Stimulated activated memory B cell treated with anti-CD40 and anti-IgM and Interleukin-4, amounts not matched to agents 10 μg/mL and 1 μg/mL and 100 μg/mL, for 72 hours (primary cell): ENCODE data around the gene MLH3.
"Not testable (repeated sequence)": the region's sequence is repeated elsewhere in the genome, so short reads cannot be mapped to it uniquely, and the experiment has no call there.

Experiments used
- ATAC-seq: fragments of 150-1000 bp; cut with Tn5 transposase; 2 replicates; pipeline ENCODE4 v1.10.0; 2021
- H3K27ac Mint-ChIP-seq: one replicate; pipeline ENCODE4 v1.8.0; 2022; ENCODE audit warnings: mild to moderate bottlenecking, mixed read lengths
- H3K27me3 Mint-ChIP-seq: one replicate; pipeline ENCODE4 v1.8.0; 2022; ENCODE audit warnings: mixed read lengths
- H3K36me3 Mint-ChIP-seq: one replicate; pipeline ENCODE4 v1.8.0; 2022; ENCODE audit warnings: mixed read lengths
- H3K4me1 Mint-ChIP-seq: one replicate; pipeline ENCODE4 v1.8.0; 2022; ENCODE audit warnings: mixed read lengths
- H3K4me3 Mint-ChIP-seq: one replicate; pipeline ENCODE4 v1.8.0; 2022; ENCODE audit warnings: mild to moderate bottlenecking, moderate library complexity, mixed read lengths
- H3K9me3 Mint-ChIP-seq: one replicate; pipeline ENCODE4 v1.8.0; 2022; ENCODE audit warnings: mixed read lengths

The MLH3 gene

DNA sequence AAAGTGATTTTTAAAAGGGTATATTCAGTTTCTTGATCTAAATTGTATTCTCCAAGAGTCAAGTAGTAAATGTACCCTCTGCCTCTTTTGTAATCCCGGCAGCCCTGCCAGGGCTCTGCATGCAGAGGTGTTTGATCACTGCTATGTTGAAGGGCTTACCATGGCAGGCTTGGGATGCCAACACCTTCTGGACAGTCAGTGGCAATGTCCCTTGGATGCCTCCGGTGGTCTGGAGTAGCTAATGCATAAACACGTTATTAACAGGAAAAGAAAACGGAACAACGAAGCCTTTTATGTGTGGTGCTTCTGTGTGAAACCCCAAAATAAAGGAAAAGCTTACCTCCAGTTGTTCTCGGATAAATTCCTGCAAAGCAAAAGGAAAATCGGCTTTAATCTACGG lies 28.6 kb downstream of the MLH3 start:
- Mint-ChIP-seq H3K9me3 (no peaks in the 10 kb centered on the region), H3K36me3 (peaks cover 29% of the 10 kb centered on the region), H3K27me3 (no peaks in the 10 kb centered on the region)

DNA sequence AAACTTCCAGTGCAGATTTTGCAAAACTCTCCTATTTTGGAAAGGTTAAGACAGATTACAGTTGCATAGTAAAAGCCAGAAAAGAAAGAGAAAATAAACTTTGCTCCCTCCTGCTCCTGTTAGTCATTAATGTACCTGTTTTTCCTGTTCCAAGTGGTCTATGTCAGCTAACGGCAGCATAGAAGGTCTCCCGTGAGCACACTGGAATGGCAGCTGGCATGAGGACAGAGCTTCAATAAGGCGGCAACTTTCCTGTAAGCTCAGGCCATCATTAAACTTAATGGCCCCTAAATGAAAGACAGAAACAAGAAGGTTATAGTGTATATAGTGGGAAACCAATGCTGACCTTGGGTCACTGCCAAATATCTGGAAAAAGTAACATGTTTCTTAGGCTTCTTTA lies 32.6 kb downstream of the MLH3 start:
- H3K4me3 Mint-ChIP-seq: no peak overlapping the region
- H3K36me3 Mint-ChIP-seq: peaks cover 46% of the 10 kb centered on the region
- ATAC-seq: no peak
- H3K4me1 Mint-ChIP-seq: no peaks in the 10 kb centered on the region
- no peaks in the 10 kb centered on the region for H3K27me3 Mint-ChIP-seq
- H3K9me3 Mint-ChIP-seq: no peaks in the 10 kb centered on the region
- no peak overlapping the region for H3K27ac Mint-ChIP-seq

More for the DNA sequence above, 28.6 kb downstream of the MLH3 start:
- Mint-ChIP-seq H3K4me3 (no peak overlapping the region), H3K27ac (no peak overlapping the region), H3K4me1 (no peaks in the 10 kb centered on the region)
- no peak for ATAC-seq

DNA sequence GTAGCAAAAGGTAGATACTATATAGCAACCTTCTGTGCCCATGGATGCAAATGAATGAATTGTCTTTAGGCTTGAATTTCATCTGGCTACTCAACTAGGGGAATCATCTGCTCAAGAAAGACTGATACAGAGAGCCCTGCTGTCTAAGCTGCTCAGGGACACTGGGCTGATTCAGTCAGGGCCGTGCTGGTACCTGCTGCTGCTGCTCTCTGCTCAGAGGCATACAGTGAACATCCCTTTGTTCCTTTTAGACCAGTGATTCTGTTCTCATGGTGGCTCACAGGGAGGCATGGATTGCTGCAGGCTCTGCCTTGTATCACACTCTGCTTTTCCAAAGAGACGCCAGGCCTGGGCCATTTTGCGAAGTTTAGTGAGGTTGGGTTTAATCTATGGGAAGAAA lies 34.5 kb downstream of the MLH3 start:
- H3K27ac Mint-ChIP-seq: no peak overlapping the region
- peaks cover 36% of the 10 kb centered on the region for H3K36me3 Mint-ChIP-seq
- H3K4me1 Mint-ChIP-seq: no peaks in the 10 kb centered on the region
- ATAC-seq: no peak
- no peaks in the 10 kb centered on the region for H3K27me3 Mint-ChIP-seq
- no peak overlapping the region for H3K4me3 Mint-ChIP-seq
- no peaks in the 10 kb centered on the region for H3K9me3 Mint-ChIP-seq

DNA sequence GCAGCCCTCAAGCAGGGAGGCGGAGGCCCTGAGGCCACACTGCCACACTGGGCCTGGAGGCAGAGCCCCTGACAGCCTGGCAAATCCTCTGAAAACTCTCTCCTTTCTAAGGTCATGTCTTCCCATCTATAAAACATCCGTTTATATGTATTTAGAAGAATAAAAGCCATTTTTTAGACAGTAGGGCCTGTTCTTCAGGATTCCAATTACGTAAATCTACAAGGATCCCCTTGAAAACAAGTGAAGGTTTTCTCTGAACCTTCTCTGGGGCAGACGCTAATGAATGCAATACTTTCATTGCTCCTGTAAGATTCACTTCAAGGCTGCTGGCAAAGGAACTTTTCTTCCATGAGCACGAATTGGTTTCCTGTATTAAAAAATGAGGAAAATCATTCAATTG lies 35.8 kb downstream of the MLH3 start:
- Mint-ChIP-seq H3K27ac (no peak overlapping the region), H3K36me3 (peaks cover 31% of the 10 kb centered on the region), H3K27me3 (no peaks in the 10 kb centered on the region), H3K9me3 (no peaks in the 10 kb centered on the region), H3K4me3 (no peak overlapping the region), H3K4me1 (no peaks in the 10 kb centered on the region)
- ATAC-seq: no peak

DNA sequence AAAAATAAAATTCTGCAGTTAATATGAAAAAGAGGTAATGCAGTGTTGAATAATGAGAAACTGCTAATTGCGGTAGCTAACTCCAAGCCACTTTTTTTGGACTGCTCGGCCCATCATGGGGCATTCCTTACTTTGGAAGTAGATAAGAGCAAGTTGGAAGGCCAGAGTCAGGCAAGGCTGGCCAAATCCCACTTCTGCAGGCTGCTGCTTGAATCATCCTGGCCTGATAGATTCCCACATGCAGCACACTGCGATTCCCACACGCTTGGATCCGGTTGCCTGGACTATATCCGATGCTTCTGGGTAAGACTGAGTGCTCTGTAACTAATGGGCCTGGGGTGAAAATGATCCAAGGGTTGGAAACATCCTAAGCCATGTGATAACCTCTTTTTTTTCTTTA lies 38.0 kb downstream of the MLH3 start:
- Mint-ChIP-seq H3K27ac (peak overlapping the region; percentile 40), H3K4me1 (no peaks in the 10 kb centered on the region), H3K36me3 (peaks cover 31% of the 10 kb centered on the region), H3K4me3 (no peak overlapping the region), H3K27me3 (no peaks in the 10 kb centered on the region), H3K9me3 (no peaks in the 10 kb centered on the region)
- no peak for ATAC-seq

DNA sequence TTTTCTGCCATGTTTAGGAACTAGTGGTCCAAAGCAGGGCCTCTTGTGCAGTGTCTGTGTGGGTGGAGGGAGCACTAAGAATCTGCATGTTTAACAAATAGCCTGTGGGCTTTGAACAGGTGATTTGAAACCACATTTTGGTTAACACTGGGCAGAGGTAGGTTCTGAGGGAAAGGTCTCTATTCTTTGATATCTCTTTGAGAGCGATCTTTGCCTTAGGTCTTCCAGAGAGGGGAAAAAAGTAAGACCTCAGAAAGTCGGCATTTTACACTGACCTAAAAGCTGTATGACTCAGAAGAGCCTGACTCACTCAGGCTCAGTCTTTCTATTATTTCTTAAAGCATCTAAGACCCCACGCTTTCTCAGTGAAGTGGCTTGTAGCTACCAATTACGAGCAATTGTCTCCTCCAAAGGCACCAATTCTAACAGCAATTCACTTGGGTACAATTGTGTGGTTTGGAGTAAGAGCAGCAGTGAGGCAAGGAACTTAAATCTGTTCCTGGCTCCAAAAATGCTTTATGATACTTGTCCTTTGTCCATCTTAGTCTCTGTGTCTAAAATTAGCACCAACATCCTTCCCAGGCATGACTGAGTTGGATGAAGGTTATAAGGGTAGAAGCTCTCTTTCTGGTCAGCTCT lies 39.8 kb downstream of the MLH3 start:
- H3K4me3 Mint-ChIP-seq: no peak overlapping the region
- H3K4me1 Mint-ChIP-seq: peaks cover 6% of the 10 kb centered on the region
- no peaks in the 10 kb centered on the region for H3K27me3 Mint-ChIP-seq
- H3K9me3 Mint-ChIP-seq: no peaks in the 10 kb centered on the region
- H3K36me3 Mint-ChIP-seq: peaks cover 41% of the 10 kb centered on the region
- ATAC-seq: no peak
- H3K27ac Mint-ChIP-seq: no peak overlapping the region

DNA sequence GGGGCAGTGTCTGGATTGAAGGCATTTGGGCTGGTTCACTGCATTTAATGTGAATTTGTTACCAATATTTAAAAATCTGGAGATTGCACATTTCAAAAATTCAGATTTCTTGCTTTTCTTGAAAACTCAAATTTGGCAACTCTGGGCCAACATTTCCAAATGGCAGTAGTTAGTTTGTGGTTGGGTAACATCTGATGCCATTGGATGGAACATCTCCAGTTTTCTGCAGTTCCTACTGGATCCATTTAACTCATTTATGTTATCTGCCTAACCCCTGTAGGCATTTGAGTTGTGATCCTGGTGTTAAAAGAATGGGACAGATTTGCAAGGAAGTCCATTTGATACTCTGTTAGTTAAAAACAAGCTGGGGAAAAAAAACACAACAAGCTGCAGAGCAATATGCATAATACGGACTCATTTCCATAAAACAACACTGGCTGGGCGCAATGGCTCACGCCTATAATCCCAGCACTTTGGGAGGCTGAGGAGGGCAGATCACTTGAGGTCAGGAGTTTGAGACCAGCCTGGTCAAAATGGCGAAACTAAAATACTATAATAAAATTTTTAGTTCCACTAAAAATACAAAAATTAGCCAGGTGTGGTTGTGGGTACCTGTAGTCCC lies 40.7 kb downstream of the MLH3 start:
- Mint-ChIP-seq H3K4me1 (peaks cover 6% of the 10 kb centered on the region), H3K4me3 (no peak overlapping the region), H3K9me3 (no peaks in the 10 kb centered on the region), H3K27ac (no peak overlapping the region), H3K27me3 (no peaks in the 10 kb centered on the region), H3K36me3 (peaks cover 44% of the 10 kb centered on the region)
- no peak for ATAC-seq

DNA sequence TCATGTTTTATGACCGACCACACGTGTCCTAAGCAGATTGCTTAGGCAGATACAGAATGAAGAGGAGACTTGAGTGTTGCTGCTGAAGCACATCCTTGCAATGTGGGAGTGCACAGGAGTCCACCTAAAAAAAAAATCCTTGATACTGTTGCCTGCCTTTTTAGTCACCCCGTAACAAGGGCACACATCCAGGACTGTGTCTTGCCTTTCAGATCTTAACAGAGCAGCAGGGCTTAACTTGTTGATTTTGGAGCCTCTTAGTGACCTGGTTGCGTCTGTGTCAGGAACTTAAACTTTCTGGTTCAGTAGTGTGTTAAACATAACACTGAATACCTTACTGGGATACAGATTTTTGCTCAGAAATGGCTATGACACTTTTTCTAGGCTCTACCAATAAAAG lies 42.1 kb downstream of the MLH3 start:
- Mint-ChIP-seq H3K27ac (no peak overlapping the region), H3K36me3 (peaks cover 53% of the 10 kb centered on the region), H3K9me3 (no peaks in the 10 kb centered on the region), H3K4me1 (peaks cover 16% of the 10 kb centered on the region), H3K27me3 (no peaks in the 10 kb centered on the region), H3K4me3 (no peak overlapping the region)
- ATAC-seq: no peak

DNA sequence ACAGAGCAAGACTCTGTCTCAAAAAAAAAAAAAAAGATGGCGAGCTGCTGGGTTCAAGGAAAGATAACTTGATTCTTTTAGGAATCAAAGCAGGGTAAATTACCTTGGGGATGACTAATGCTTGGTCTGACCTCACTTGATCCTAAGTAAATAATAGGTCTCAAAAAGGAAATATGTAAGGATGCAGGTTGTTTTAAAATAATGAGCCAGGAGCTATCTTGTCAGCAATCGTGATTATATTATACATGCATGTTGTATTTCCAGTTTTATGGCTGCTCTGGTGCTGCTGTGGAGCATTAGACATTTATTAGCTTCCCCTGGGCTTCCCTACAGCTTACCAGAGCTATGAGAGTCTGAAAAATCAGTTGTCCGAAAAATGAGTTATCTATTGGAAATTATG lies 45.9 kb downstream of the MLH3 start:
- Mint-ChIP-seq H3K4me3 (no peak overlapping the region), H3K27ac (no peak overlapping the region), H3K4me1 (peaks cover 36% of the 10 kb centered on the region), H3K36me3 (peaks cover 45% of the 10 kb centered on the region), H3K9me3 (no peaks in the 10 kb centered on the region), H3K27me3 (no peaks in the 10 kb centered on the region)
- no peak for ATAC-seq

DNA sequence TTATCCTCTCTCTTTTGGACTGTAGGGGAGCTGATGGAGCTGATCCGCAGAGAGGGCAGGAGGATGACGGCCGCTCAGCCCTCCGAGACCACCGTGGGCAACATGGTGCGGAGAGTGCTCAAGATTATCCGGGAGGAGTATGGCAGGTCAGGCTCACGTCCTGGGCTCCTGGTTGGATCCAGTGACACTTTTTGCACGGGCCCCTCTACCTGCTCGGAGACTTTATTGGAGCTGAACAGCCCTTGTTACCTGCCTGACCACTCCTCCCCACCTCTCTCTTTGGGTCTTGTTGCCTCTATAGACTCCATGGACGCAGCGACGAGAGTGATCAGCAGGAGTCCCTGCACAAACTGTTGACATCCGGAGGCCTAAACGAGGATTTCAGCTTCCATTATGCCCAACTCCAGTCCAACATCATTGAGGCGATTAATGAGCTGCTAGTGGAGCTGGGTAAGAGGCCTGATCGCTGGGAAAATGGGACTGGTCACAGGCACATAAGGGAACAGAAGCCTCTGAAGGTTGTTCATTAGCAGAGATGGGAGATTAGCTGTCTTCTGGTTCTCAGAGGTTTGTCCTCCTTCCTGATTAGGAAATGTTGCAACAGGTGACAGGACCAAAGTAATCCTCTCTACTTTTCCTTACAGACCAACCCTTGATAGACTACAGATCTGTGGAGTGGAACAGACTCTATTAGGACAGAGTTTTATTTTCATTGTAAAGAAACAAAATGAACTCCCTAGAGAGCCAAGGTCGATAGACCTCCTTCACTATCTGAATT lies 47.8 kb downstream of the MLH3 start:
- Mint-ChIP-seq H3K9me3 (no peaks in the 10 kb centered on the region), H3K27ac (peak overlapping the region; percentile 90), H3K4me1 (peaks cover 36% of the 10 kb centered on the region), H3K36me3 (peaks cover 37% of the 10 kb centered on the region), H3K4me3 (peak overlapping the region; percentile 95), H3K27me3 (no peaks in the 10 kb centered on the region)
- no peak for ATAC-seq

DNA sequence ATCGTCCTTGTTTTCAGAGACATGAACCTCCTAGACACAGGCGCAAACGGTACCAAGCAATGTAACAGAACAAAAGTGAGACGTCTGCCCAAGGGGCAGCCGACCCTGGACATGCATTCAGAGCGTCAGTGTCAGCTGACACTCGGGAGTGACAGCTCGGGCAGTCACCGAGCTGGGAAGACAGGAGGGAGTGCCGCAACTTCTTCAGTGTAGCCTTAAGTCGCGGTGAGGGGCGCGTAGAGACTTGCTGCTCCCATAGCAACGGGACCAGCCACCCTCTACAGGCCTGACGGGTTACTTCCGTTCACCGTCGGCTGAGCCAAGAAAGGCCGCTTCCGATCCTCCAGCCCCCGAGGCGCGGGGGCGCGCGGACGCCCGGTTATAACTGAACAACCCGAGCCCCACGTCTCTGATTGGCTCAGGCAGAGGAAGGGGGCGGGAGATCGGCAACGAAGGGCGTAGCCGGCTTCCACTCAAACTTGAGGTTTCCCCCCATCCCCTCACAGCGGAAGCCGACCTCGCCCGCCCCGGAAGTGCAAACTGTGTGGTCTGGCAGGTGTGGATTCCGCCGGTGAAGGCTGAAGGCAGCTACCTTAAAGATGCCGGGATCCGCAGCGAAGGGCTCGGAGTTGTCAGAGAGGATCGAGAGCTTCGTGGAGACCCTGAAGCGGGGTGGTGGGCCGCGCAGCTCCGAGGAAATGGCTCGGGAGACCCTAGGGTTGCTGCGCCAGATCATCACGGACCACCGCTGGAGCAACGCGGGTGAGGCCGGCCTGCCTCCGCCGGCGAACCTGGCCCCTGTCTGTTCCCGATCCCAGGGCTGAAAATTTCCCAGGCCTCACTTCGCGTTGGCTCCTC lies 48.6 kb downstream of the MLH3 start, which contains the start of gene EIF2B2:
TSS of gene EIF2B2 (plus strand) at position 530 of the 858 bp plus-strand sequence. CDS start at position 600, 70 bp downstream.
- Mint-ChIP-seq H3K4me1 (peaks cover 36% of the 10 kb centered on the region), H3K36me3 (peaks cover 29% of the 10 kb centered on the region), H3K9me3 (no peaks in the 10 kb centered on the region), H3K4me3 (peak within 1 kb of the TSS; percentile 95), H3K27ac (peak within 1 kb of the TSS; percentile 90), H3K27me3 (no peaks in the 10 kb centered on the region)
- ATAC-seq: peak; percentile 99

DNA sequence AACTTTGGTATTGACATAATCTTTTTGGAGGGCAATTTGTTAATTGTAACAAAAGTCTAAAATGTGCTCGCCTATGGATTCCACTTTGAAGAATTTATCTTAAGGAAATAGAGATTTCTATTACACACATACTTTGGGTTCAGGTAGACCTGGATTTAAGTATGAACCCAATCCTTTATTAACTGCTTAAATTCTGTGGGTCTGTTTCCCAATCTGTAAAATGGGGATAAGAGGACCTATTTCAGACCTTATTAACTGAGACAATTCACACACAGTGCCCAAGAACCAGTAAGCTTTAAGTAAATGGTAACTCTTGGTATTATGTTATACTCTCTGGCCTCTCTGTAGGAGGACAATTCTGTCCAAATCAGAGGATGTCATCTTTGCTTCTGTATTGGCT lies 49.4 kb downstream of the MLH3 start:
- Mint-ChIP-seq H3K36me3 (peaks cover 22% of the 10 kb centered on the region), H3K27ac (peak overlapping the region; percentile 90), H3K27me3 (no peaks in the 10 kb centered on the region), H3K4me1 (peaks cover 30% of the 10 kb centered on the region), H3K9me3 (no peaks in the 10 kb centered on the region), H3K4me3 (peak overlapping the region; percentile 95)
- ATAC-seq: no peak

DNA sequence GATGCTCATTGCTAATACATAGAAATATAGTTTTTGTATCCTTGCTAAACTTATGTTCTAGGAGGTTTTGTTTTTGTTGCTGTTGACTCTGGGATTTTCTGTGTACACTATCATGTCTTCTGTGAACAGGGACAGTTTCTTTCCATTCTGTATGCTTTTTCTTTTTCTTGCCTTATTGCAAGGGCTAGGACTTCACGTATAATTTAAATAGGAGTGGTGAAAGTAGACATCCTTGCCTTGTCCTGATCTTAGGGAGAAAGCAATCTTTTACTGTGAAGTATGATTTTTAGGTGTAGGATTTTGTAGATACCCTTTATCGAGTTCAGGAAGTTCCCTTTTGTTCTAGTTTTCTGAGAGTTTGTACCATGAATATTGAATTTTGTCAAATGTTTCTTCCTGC lies 50.0 kb downstream of the MLH3 start:
- Mint-ChIP-seq H3K9me3 (no peaks in the 10 kb centered on the region), H3K4me3 (no peak overlapping the region), H3K4me1 (peaks cover 30% of the 10 kb centered on the region), H3K27ac (no peak overlapping the region), H3K27me3 (no peaks in the 10 kb centered on the region), H3K36me3 (peaks cover 15% of the 10 kb centered on the region)
- no peak for ATAC-seq

DNA sequence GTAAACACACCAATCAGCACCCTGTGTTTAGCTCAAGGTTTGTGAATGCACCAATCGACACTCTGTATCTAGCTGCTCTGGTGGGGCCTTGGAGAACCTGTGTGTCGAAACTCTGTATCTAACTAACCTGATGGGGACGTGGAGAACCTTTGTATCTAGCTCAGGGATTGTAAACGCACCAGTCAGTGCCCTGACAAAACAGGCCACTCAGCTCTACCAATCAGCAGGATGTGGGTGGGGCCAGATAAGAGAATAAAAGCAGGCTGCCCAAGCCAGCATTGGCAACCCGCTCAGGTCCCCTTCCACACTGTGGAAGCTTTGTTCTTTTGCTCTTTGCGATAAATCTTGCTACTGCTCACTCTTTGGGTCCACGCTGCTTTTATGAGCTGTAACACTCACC lies 55.5 kb downstream of the MLH3 start:
- not testable (repeated sequence) for H3K4me3 Mint-ChIP-seq, H3K27ac Mint-ChIP-seq, ATAC-seq, H3K27me3 Mint-ChIP-seq, H3K36me3 Mint-ChIP-seq, H3K9me3 Mint-ChIP-seq, H3K4me1 Mint-ChIP-seq

DNA sequence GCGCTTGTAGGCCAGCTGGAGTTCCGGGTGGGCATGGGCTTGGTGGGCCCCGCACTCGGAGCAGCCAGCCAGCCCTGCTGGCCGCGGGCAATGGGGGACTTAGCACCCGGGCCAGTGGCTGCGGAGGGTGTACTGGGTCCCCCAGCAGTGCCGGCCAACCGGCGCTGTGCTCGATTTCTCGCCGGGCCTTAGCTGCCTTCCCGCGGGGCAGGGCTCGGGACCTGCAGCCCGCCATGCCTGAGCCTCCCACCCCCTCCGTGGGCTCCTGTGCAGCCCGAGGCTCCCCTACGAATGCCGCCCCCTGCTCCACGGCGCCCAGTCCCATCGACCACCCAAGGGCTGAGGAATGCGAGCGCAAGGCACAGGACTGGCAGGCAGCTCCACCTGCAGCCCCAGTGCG lies 57.1 kb downstream of the MLH3 start:
- H3K4me3 Mint-ChIP-seq, H3K9me3 Mint-ChIP-seq, ATAC-seq, H3K27ac Mint-ChIP-seq, H3K4me1 Mint-ChIP-seq, H3K27me3 Mint-ChIP-seq, H3K36me3 Mint-ChIP-seq: not testable (repeated sequence)
